Motor neuron (in vitro differentiated cells): Measurements from ENCODE around the gene TMEM61. TPM values are rescaled to one million over a fixed set of nuclear protein-coding genes. Genes with fewer than 3 reads are reported as not detected.

Experiments used
- ATAC-seq, 8 experiments: fragments of 200-7000 bp; cut with Tn5 transposase; replicated peaks in 6 of 8; 2 replicates each; pipeline ENCODE4 v1.8.0; 2021; ENCODE audit warnings: mild to moderate bottlenecking in 8 of 8, moderate library complexity in 8 of 8
- H3K27ac ChIP-seq, 2 donors: fragments of 250-450 bp; sonication (Bioruptor Pico); 2 replicates each; pipeline ENCODE4 v1.9.0; 2021; ENCODE audit warnings: antibody characterized with exemption in 2 of 2, mild to moderate bottlenecking in 2 of 2, moderate library complexity in 1 of 2
- H3K4me1 ChIP-seq, 2 donors: fragments of 250-450 bp; sonication (Bioruptor Pico); replicated peaks in 1 of 2; 2 replicates each; pipeline ENCODE4 v1.6.1; 2021; ENCODE audit warnings: antibody characterized with exemption in 2 of 2, mild to moderate bottlenecking in 2 of 2, moderate library complexity in 1 of 2
- H3K4me3 ChIP-seq, 5 donors: fragments of 250-450 bp; sonication (Bioruptor Pico); 2 replicates each; pipeline ENCODE4 v1.9.0; 2021; ENCODE audit warnings: antibody characterized with exemption in 5 of 5, mild to moderate bottlenecking in 5 of 5, moderate library complexity in 4 of 5
- WGBS, 10 experiments: fragments of 450-650 bp; shearing (Covaris generic); methylation state at CpG; one replicate each; pipeline ENCODE4 v1.0.0; 2022; 5-methylcytosine and 5-hydroxymethylcytosine counted together
- in situ Hi-C, 9 experiments: fragments of 400-800 bp; cut with MboI; loops; one replicate each; pipeline ENCODE4 v1.15.0; 2021; ENCODE audit warnings: low sequenced_read_pairs in 9 of 9, low pct_unique_long_range_greater_than_20kb in 2 of 9; ENCODE audit not compliant: unreplicated experiment in 9 of 9
- total RNA-seq, 8 experiments: library from RNA; unstranded; fragments of 300-600 nt; gene quantifications; 2 replicates each; pipeline versions ENCODE4 v1.2.3 to v1.2.4, GENCODE V29; 2022

TMEM61 gene
- total RNA-seq, 8 experiments from 2014 or later, result 0.21 to 2.3 TPM; not detected in 6

DNA sequence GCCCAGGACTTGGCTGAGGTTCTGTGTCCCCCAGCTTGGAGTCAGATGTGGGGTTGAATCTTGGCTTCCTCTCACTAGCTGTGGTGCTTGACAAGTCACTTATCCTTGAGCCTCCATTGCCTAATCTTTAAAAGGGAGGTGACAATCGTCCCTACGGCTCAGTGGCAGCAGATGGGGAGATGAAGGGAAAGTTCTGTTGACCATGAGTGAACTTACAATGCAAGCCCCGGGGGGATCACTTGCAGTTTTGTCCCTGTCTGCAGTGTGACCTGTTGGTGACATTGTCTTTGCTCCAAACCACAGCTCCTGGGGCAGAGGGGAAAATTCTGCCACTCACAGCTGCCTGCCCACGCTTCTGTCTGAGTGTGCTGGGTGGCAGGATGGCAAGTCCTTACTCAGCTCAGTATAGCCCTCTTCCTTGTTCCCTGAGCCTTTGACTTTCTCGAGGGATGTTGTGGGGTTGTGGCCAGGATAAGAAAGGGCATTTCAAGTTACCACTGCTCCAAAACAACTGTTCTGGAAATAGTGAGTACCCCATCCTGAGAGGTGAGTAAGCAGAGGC is 60.6 kb downstream of the TMEM61 start:
- ATAC-seq, result no peak
- WGBS, 10 experiments, result 0 to 71% (median 29%) methylated on average over 1 to 4 of the region's 5 CpGs; no CpG with 5 or more reads in 2 of the 10 experiments
- Histone ChIP-seq H3K4me1 (peaks cover 3% of the 10 kb centered on the region in 2 donors), H3K27ac (no peak overlapping the region), H3K4me3 (no peak overlapping the region)
- in situ Hi-C loops, result no loop called here

DNA sequence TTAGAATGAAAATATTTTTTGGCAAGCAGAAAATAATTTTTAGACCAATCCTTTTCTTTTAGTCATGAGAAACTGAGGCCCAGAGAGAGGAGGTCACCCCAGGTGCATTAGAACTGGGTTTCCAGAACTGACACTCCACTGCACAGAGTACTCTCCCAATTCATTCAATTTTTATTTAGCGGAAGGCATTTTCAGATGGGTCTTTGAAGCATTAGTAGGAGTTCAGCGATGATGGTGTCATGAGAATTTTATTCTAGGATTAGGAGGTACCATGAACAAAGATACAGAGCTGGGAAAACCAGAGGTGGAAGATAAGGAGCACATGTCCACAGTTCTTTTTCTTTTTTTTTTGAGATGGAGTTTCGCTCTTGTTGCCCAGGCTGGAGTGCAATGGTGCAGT is 61.2 kb downstream of the TMEM61 start:
- Histone ChIP-seq H3K27ac (no peak overlapping the region), H3K4me1 (peaks cover 3% of the 10 kb centered on the region in 2 donors), H3K4me3 (no peak overlapping the region)
- WGBS, 10 experiments, result 50 to 100% (median 85%) methylated on average over 1 to 3 of the region's 3 CpGs; no CpG with 5 or more reads in 2 of the 10 experiments
- no peak for ATAC-seq
- in situ Hi-C loops, result no loop called here

Other genes starting within 250 kb of the TMEM61 start
- gene PARS2, start 216.1 kb upstream of the TMEM61 start, total RNA-seq, result 10 to 100 TPM in 2 of 8 experiments, 1 to 10 TPM in 6; 4.4 to 11.3 (median 8.4) TPM
- gene TTC22, start 179.3 kb upstream of the TMEM61 start, total RNA-seq, result 1 to 10 TPM in 2 of 8 experiments, under 1 TPM in 4, not detected in 2; 0.27 to 2.4 (median 0.62) TPM
- 100 to 1,000 TPM in 2 of 8 experiments, 10 to 100 TPM in 5, 1 to 10 TPM in 1; 10.0 to 155 (median 66.3) TPM for gene DHCR24, start 93.4 kb upstream of the TMEM61 start, total RNA-seq
- gene BSND, start 18.3 kb downstream of the TMEM61 start, total RNA-seq, result under 1 TPM in 6 of 8 experiments, not detected in 2; 0.13 to 0.95 (median 0.29) TPM
- 10 to 100 TPM in 2 of 8 experiments, 1 to 10 TPM in 2, under 1 TPM in 4; 0.05 to 51.9 (median 1.3) TPM for gene PCSK9, start 58.9 kb downstream of the TMEM61 start, total RNA-seq
- gene USP24, start 234.7 kb downstream of the TMEM61 start, total RNA-seq, result 10 to 100 TPM; 25.4 to 59.2 (median 46.5) TPM